GM10847 (cell line): ENCODE measurements around the gene SLC27A1.

Source experiments
- POLR2A ChIP-seq: IDR thresholded peaks from 2 replicates; pipeline ENCODE4 v1.6.1; 2011; ENCODE audit not compliant: insufficient read length; ENCODE audit errors: extremely low read depth

SLC27A1 gene

DNA sequence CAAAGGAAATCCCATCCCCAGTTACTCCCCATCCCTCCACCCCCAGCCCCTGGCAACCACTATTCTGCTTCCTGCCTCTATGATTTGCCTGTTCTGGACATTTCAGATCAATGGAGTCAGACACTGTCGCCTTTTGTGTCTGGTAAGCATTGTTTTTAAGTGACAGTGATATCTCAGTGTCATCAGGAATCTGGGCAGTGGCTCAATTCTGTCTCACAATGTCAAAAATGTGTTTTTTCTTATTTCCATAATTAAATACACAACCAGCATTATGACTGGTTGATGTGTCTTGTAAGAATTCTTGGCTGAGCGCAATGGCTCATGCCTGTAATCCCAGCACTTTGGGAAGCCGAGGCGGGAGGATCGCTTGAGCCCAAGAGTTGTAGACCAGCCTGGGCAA is 21.0 kb downstream of the SLC27A1 start:
- TF ChIP-seq POLR2A, result no peak

DNA sequence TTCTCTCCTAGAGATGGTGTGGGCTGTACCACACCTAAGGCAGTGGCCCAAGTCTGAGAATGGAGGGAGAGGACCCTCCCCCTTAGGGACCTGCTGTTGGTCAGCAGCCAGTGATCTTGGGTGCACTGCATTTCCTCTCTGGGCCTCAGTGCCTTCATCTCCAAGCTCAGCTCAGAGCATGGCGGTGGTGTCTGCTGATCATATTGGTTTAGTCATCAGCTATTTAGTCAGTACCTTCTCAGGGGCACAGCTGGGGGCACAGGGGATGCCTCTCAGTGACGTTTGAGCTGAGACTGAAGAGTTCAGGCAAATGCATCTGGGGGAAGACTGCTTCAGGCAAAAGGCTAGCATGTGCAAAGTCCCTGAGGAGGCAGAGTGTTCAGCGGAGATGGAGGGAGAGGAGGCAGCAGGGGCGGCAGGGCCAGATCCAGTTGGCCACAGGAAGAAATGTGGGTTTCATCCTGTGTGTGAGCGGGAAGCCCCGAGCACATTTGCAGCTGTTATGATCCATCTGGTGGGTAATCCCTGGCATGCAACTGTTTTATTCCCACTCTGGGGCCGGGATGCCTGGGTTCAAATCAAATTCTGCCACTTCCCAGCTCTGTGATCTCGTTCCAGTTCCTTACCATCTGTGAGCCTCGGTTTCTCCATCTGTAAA is 25.4 kb downstream of the SLC27A1 start:
- TF ChIP-seq POLR2A, result no peak

DNA sequence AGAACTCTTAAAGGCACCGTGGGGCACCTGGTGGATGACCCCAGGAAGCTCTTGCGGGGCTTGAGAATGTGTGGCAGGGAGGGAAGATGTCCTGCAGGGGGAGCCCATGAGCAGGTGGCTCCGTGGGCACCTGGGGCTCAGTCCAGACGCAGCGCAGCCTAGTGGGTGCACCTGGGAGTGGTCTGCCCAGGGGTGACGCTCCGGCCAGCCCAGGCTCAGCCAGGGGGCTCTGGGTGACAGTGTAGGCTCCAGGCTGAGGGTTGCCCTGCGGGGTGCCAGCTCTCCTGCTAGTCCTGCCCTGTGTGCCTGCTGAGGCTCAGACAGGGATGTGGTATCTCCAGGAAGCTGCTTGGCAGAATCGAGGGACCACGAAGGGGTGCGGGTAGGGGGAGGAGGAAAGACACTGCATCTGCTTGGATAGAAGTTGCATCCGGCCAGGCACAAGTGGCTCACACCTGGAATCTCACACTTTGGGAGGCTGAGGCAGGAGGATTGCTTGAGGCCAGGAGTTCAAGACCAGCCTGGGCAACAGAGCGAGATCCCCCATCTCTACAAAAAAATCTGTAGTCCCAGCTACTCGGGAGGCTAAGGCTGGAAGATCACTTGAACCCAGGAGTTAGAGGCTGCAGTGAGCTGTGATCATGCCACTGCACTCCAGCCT is 26.1 kb downstream of the SLC27A1 start:
- no peak for TF ChIP-seq POLR2A

DNA sequence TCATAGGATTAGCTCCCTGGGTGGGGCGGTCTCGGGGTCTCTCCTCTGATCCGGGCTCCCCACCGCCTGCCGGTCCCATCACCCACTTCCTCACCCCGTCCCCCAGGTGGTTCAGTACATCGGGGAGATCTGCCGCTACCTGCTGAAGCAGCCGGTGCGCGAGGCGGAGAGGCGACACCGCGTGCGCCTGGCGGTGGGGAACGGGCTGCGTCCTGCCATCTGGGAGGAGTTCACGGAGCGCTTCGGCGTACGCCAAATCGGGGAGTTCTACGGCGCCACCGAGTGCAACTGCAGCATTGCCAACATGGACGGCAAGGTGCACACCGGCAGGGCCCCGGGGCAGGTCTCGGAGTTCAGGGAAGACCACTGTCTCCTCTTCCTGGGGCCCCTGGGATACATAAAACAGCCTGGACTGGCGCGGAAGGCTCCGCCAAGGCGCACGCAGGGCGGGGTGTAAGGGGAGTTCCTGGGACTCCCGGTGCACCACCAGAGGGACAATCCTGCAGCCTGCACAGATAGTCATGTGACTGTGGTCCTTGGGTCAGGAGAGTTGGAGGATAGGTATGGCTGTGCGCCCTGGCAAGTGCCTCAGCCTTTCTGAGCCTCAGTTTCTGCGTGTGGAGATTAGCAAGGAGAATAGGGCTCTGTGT is 26.9 kb downstream of the SLC27A1 start:
- no peak for TF ChIP-seq POLR2A

DNA sequence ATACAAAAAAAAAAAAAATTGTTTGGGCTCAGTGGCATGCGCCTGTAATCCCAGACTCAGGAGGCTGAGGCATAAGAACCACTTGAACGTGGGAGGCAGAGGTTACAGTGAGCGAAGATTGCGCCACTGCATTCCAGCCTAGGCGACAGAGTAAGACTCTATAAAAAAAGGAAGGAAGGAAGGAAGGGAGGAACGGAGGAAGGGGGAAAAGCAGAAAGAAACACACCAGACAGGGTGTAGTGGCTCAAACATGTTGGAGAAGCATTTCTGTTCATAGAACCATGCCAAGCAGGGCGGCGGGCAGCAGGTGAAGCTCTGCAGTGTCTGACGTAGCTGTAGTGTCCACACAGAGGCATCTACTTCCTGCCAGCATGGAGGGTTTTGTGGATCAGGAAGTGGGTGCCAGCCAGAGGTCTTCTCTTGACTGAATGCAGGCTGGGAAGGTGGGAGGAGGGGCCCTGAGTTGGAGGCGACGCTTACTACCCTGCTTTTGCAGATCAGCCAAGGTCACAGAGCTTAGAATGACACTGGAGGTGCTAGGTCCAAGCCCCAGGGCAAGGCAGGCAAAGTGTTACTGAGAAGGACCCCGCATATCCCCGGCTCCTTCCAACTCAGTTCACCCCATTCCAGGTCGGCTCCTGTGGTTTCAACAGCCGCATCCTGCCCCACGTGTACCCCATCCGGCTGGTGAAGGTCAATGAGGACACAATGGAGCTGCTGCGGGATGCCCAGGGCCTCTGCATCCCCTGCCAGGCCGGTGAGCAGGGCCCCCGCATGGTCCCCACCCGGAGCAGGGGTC is 29.5 kb downstream of the SLC27A1 start:
- TF ChIP-seq POLR2A, result no peak

DNA sequence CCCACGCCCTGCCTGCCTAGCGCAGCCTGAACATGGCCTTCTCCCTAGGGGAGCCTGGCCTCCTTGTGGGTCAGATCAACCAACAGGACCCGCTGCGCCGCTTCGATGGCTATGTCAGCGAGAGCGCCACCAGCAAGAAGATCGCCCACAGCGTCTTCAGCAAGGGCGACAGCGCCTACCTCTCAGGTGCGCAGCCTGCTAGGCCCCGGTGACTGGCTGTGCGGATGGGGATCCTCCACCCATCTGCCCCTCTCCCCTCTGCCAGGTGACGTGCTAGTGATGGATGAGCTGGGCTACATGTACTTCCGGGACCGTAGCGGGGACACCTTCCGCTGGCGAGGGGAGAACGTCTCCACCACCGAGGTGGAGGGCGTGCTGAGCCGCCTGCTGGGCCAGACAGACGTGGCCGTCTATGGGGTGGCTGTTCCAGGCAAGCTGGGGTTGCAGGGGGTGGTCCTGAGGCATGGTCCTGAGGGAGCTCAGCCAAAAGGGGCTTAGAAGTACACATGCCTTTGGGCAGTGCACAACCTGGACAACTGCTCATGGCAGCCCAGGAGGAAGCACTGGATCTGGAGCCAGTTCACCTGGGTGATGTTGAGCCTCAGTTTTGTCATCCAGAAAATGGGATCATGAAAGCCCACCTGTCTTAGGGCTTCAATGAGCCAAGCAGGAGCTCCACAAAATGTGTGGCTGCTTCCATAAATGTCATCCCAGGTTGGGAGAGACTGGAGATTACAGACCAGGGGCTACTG is 30.3 kb downstream of the SLC27A1 start:
- TF ChIP-seq POLR2A, result no peak

DNA sequence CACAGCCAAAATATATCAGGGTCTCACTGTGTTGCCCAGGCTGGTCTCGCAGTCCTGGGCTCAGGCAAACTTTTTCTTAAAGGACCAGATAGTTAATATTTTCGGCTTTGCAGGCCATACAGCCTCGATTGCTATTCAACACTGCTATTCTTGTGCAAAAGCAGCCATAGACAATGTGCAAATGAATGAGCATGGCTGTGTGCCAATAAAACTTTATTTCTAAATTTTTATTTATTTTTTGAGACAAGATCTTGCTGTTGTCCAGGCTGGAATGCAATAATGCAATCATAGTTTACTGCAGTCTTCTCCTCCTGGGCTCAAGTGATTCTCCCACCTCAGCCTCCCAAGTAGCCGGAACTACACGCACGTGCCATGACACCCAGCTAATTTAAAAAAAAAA is 32.9 kb downstream of the SLC27A1 start:
- TF ChIP-seq POLR2A, result no peak

DNA sequence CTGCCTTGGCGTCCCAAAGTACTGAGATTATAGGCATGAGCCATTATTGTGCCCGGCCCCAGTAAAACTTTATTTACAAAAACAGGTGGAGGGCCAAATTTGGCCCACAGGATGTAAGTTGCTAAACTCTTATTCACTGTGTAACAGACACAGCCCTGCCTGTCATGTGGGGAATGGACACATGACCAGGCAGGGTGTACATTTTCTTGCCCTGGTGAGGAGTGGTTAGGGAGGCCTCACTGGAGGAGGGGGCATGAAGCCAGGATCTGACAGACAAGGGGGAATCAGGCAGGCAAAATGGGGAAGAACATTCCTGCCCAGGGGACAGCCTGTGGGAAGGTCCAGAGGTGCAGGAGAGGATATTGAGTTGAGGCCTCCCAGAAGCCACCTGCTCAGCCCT is 33.7 kb downstream of the SLC27A1 start:
- TF ChIP-seq POLR2A, result no peak

DNA sequence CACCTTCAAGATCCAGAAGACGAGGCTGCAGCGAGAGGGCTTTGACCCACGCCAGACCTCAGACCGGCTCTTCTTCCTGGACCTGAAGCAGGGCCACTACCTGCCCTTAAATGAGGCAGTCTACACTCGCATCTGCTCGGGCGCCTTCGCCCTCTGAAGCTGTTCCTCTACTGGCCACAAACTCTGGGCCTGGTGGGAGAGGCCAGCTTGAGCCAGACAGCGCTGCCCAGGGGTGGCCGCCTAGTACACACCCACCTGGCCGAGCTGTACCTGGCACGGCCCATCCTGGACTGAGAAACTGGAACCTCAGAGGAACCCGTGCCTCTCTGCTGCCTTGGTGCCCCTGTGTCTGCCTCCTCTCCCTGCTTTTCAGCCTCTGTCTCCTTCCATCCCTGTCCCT is 34.1 kb downstream of the SLC27A1 start:
- TF ChIP-seq POLR2A, result no peak

DNA sequence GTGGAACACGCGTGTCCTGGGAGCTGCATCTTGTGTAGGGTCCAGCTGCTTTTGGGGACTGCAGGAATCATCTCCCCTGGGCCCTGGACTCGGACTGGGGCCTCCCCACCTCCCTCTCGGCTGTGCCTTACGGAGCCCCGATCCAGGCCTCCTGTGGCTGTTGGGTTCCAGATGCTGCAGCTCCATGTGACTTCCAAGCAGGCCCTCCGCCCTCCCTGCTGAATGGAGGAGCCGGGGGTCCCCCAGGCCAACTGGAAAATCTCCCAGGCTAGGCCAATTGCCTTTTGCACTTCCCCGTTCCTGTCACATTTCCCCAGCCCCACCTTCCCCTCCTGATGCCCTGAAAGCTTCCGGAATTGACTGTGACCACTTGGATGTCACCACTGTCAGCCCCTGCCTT is 34.9 kb downstream of the SLC27A1 start:
- no peak for TF ChIP-seq POLR2A

DNA sequence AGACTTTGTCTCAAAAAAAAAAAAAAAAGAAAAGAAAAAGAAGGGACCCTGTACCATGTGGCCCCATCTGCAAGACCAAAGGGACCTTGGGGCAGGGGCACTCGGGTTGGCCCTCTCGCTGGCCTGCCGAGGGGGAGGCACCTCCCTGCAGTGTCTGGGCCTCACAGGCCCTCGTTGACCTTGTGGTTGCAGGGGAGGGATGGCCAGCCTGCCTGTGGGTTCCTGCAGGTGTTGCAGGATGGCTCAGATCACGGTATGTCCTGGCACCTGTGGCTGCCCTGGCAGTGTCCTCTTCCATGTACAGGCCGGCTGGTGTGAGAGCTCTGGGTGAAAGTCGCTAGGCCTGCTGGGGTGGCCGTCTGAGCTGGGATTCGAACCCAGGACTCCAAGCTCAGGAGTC is 36.4 kb downstream of the SLC27A1 start:
- no peak for TF ChIP-seq POLR2A

DNA sequence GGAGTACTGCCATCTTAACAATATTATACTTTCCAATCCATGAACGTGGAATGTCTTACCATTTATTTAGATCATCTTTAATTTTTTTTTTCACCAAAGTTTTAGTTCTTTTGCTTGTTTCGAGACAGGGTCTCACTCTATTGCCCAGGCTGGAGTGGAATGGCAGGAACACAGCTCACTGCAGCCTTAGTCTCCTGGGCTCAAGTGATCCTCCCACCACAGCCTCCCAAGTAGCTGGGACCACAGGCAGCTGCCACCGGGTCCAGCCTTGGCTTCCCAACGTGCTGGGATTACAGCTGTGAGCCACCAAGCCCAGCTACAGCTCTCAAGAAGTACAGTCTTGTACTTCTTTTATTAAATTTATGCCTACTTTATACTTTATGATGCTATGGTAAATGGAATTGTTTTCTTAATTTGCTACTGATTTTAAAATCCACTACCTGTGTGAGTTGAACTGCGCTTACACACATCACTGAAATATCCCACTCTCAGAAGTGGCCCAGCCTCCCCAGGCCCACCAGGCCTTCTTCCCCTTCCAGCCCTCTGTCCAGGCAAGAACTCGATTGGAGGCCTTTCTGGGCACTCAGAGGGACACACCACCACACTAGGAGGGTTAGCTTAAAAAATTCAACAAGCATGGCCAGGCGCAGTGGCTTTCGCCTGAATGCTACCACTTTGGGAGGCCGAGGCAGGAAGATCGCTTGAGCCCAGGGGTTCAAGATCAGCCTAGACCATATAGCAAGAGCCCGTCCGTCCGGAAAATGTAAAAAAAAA is 40.1 kb downstream of the SLC27A1 start:
- no peak for TF ChIP-seq POLR2A

DNA sequence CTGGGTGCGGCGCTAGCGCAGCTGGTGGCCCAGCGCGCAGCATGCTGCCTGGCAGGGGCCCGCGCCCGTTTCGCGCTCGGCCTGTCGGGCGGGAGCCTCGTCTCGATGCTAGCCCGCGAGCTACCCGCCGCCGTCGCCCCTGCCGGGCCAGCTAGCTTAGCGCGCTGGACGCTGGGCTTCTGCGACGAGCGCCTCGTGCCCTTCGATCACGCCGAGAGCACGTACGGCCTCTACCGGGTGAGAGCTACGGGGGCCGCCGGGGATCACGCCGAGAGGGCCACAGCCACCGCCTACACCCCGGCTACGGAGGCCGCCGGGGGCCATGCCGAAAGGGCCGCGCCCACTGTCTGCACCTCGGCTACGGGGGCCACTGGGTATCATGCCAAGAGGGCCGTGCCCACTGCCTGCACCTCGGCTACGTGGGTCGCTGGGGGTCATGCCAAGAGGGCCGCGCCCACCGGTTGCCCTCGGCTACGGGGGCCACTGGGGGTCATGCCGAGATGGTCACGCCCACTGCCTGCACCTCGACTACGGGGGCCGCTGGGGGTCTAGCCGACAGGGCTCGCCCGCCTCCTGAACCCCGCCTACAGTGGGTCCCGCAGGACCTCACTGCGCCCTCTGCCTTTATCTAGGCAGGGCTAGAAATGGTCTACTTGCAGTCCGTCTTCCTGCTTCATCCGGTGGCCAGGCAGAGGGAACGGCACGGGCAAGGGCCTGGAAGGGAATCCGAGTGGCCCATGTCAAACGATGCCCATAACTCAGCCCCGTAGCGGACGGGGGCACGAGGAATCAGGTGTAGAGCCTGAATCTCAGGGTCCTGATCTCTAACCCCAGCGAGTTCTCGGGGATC is 41.6 kb downstream of the SLC27A1 start:
- TF ChIP-seq POLR2A, result peak; percentile 26
